Sigmoid colon (tissue), 4 donors: ENCODE results near the gene CFAP100.

Experiments used
- CTCF ChIP-seq, 4 experiments: fragments of 450-650 bp in 3 of 4; fragments of 200-600 bp in 1 of 4; IDR thresholded peaks; one replicate each; pipeline ENCODE4 v1.5.1; 2016 to 2019; ENCODE audit warnings: antibody characterized with exemption in 4 of 4, mild to moderate bottlenecking in 3 of 4, moderate library complexity in 2 of 4
- POLR2AphosphoS5 ChIP-seq, 4 donors: sonication (generic); formaldehyde crosslinking; IDR thresholded peaks; one replicate each; pipeline ENCODE4 v1.6.1; 2017; ENCODE audit warnings: antibody characterized with exemption in 4 of 4

- TF ChIP-seq POLR2AphosphoS5 (IDR thresholded peaks at IDR 0.05) = peak; percentile 86 to 95 (median 88)
- no peak for TF ChIP-seq CTCF (IDR thresholded peaks at IDR 0.05)
Measured at GRCh38 chr3:126476166-126477060, 81.7 kb downstream of the CFAP100 start.
